HG02763 (cell line): ENCODE measurements around the gene CABLES2.
A peak's percentile ranks its signal among the peaks of the same experiment; 100 is the strongest.

ENCODE experiments used
- ATAC-seq: cut with Tn5 transposase; IDR thresholded peaks from one replicate; pipeline ENCODE4 v1.9.1; 2021; ENCODE audit warnings: mild to moderate bottlenecking, moderate library complexity; ENCODE audit not compliant: unreplicated experiment

Gene CABLES2

DNA sequence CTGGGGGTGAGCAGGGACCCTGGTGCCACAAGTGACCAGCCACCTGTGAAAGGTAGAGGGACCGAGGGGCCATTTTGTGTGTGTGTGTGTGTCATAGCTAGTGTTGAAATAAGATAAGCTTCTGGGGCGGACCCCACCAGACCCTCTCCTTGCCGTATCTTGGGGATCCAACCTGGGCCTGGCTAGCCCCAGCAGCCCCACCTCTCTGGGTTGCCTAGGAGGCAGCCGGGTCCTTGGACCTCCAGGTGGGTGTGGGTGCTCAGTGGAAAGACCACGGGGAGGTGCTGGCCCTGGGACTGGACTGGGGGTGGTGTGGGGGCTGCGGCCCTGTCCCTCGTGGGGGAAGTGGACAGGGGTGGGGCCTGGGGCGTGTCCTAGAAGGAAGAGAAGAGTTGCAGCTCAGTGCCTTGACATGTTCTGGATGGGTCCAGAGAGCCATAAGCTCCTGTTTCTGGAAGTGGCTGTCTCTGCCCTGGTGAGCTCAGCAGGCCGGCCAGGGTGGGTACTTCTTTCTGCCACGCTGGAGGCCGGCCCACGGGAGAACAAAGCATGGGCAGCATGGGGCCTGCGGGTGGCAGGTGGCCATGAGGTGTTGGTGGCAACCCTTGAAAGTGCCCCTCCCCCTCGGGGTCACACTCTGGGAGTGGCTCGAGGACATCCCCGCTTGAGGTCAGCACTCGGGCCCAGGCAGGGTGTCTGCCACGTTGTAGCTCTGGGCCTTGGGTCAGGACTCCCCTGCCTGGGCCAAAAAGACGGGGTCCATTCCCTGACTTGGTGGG, 11.8 kb upstream of the CABLES2 start:
- ATAC-seq, result no peak

DNA sequence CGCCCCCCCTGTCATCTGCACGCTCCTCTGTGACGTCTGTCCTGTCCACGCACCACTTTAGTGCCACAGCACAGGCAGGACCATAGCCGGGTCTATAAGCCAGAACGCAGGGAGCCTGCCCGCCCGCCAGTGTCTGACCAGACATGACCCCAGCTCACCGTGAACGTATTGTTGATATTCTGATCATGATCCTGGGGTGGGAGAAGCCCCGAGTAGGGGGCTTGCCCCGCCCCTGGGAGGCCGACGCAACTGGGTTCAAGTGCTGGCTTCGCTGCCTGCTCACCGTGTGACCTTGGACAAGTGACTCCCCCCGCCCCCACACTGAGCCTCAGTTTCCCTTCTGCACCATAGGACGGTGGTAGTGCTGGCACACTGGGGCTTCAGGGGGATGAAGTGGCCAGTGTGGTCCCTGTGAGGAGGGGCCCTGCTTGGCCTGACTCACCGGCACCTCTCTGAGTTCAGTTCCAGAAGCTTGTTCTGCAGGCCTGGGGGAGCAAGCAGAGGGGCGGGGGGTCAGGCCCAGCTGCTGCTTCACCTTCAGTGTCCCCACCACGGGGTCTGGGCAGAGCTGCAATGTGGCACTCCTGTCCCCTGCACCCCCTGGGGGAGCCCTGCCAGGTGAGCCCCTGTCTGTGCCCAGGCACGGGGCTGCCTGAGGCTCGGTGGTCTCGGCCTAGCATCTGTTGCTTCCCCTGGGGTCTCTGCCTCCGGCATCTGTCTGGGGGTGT, 11.1 kb upstream of the CABLES2 start:
- ATAC-seq, result no peak

DNA sequence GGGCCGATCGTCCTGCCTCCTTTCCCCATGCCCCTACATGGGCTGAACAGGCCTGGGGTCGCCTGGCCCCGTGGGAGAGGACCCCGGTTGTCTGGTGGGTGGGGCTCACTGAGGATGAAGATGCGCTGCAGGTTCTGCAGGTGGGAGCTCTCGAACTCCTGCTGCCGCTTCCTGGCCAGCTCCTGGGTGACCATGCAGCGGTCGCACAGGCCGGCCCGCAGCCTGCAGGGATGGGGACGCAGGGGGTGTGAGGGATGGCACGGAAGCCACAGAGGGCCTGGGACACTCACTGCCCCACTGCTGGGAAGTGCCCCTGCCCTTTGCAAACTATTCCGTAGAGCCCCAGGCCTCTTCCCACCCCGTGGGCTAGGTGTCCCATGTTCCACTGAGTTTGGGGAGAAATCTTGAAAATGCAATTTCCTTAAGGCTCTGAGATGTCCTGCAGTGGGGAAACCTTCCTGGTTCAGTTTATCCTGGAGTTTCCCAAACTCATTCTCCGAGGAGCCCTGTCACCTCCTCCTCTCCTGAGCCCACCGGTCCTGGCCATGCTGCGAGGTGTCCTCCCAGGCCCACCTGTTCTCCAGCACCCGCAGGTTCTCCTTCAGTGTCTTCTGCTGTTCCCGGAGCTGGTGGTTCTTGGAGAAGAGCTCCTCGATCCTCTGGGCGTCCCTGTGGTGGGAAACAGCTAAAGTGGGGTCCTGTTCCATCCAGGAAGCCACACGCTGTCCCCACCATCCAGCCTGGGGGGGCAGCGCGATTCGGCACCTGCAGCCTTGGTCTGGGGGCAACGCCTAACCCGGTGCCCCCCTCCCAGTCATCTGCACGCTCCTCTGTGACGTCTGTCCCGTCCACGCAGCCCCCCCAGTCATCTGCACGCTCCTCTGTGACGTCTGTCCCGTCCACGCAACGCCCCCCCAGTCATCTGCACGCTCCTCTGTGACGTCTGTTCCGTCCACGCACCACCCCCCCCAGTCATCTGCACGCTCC, 9.9 kb upstream of the CABLES2 start:
- no peak for ATAC-seq

- ATAC-seq, result no peak
These were observed 8.4 kb upstream of the CABLES2 start for GRCh38 chr20:62415354-62416111.

DNA sequence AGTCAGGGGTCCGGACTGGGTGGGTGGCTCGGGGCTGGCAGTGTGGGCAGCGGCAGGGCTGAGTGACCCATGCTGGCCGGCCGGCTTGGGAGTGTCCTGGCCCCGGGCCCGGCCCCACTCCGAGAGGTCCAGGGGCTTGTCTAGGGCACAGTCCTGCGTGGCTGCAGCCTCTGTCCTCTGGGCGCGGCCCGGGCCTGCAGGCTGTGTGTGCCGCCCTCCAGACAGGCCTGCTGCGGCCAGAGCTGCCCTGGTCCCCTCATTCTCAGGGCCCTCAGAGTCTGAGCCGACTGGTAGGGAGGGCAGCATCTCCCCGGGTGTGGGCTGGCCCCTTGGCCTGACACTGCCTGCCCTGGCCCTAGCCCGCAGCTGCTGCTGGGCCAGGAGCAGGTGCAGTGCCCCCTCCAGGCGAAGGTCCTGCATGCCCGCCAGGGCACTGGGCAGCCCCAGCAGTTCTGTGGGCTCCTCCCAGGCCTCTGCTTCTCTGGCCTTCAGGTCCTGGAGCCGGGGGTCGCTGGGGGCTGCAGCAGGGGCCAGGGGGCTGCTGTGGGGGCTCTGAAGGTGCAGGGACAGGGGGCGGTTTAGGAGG, 6.9 kb upstream of the CABLES2 start:
- no peak for ATAC-seq

GRCh38 chr20:62413025-62413570, 6.0 kb upstream of the CABLES2 start:
- ATAC-seq, result no peak

- ATAC-seq, result no peak
These were observed 5.3 kb upstream of the CABLES2 start for GRCh38 chr20:62412194-62413024.

GRCh38 chr20:62411479-62412193, 4.6 kb upstream of the CABLES2 start:
- no peak for ATAC-seq

DNA sequence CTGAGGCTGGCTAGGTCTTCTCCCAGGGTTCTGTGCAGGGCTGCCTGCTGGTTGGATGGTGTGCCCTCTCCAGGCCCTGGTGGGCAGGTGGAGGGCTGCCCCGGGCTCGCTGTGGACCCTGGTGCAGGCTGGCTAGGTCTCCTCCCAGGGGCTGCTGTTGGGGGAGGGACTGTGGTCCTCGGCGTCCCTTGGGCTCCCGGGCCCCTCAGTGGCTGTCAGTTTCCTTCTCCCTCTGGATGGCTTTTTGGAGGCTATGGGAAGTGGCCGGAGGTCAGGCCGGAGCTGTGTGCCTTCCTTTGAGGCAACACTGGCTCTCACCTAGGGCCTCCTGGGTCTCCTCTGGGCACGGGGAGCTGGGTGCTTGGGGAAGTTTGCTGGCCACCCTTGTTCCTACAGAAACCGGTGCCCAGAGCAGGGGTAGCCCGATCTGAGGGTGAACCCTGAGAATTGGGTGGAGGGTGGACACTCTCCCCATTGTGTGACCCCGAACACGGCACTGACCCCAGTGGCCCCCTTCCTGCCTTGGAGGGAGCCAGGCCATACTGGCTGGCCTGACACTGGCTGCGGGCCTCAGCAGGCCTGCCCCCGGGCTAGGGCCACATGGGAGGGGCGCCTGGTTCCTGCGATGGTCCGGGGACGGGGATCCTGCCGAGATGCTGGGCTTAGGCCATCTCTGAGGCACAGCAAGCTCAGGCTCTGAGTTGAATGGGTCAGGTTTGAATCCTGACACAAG, 3.8 kb upstream of the CABLES2 start:
- ATAC-seq, result no peak

- no peak for ATAC-seq
These were observed 3.1 kb upstream of the CABLES2 start for GRCh38 chr20:62409931-62410745.

DNA sequence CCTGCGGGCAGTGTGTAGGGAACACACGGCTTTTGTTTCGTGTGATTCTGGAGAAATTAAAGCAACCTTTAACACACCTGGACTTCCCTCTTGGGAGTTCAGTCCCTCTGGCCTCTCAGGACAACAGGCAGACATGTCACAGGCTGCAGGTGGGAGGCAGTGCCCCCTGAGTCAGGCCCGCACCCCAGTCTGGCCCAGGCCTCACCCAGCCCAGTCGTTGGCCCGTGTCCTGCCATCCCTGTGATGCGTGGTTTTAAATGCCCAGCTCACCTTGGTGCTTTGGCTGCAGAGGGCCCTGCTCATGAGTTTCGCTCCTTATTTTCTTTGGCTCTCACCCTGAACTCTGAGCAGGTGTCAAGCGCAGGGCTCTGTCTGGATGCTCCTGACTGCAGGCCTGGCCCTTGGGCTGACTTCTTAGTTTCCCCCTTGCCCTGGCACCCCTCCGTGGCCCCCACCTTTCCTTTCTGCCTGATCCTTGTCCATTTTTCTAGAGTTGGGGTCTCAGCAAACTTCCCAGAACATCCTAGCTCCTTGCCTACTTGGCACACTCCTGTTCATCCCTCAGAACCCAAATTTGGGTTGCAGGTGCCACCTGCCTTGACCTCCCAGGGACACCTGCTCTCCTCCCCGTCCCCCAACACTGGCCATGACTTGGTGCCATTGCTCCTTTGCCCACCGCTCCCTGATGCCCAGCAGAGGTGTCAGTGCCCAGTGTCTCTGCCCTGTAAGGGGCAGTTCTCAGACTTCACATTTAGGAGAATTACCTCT, 2.2 kb upstream of the CABLES2 start:
- ATAC-seq, result no peak

DNA sequence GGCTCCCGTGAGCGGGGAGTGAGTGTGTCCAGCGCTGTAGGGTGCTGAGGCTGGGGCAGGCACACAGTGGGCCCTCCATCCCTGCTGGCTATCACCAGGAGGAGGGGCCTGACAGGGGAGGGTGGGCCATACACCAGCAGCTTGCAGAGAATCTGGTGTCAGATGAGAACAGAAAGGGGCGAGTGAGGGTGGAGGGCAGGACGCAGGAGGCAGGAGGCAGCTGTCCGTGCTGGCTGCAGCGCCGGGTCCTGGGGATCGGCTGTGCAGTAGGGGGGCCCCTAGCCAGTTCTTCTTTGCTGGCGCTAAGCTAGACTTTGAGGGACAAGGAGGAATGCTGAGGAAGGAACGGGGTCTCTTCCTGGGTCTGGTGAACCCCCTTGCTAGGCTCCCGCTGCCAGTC, 1.6 kb upstream of the CABLES2 start:
- ATAC-seq, result no peak

DNA sequence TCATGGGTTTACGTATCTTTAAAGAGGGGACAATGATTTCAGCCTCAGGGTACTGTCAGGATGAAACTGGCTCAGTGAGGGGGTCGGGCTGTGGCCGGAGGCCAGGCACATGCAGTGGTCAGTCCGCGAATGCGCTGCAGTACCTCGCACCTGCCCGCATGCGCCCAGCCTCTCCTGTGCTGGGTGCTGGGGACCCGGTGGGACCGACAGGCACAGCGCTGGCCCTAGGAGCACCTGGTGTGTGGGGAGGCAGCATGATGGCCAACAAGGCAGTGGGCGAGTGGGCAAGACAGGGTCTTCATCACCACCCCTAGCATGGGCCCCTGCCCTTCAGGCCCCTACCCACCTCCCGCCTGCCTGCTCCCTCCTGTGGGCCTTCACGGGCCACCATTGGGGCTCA, 970 bp upstream of the CABLES2 start:
- no peak for ATAC-seq

- peak; percentile 14 for ATAC-seq
These were observed 379 bp downstream of the CABLES2 start for GRCh38 chr20:62406635-62407176.

DNA sequence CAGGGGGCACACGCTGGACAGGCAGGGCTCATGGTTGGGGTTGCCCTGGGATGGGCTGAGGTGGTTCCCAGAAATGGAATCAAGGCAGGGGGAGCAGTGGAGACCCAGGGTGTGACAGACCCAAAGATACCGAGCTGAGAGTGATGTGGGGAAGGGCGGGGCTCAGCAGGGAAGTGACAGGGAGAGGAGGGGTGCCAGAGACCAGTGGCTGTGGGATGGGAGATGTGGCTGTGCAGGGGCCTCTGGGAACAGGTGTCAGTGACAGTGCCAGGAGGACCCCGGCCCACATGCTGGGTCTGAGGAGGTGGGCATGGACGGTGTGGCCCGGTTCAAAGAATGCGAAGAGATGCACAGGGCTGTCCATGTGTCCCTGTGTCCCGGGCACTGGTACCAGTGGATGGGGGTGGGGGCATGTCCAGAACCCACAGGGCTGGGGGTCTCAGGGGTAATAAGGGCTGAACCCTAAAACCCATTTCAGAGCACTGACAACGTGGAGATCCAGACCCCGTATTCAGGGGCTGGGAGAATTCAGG, 1.0 kb downstream of the CABLES2 start:
- no peak for ATAC-seq
